HepG2 (cell line): ENCODE measurements around the gene SS18L1. TPM values are rescaled to one million over a fixed set of nuclear protein-coding genes. Genes with fewer than 3 reads are reported as not detected.

Experiments used
- ARHGAP35 ChIP-seq: sonication (generic); formaldehyde crosslinking; IDR thresholded peaks from 2 replicates; pipeline ENCODE4 v1.9.0; 2022; ENCODE audit warnings: mild to moderate bottlenecking, inconsistent platforms, moderate library complexity, missing genetic modification reagents, borderline replicate concordance
- CHD2 ChIP-seq: IDR thresholded peaks from 2 replicates; pipeline ENCODE4 v1.6.1; 2011; ENCODE audit warnings: low read depth, low read length, improper control_type of control experiment
- MED1 ChIP-seq: sonication (generic); formaldehyde crosslinking; IDR thresholded peaks from 2 replicates; pipeline ENCODE4 v1.4.0; 2020; ENCODE audit warnings: missing genetic modification reagents
- SALL1 ChIP-seq: sonication (generic); formaldehyde crosslinking; IDR thresholded peaks from 2 replicates; pipeline ENCODE4 v1.8.0; 2022; ENCODE audit warnings: mild to moderate bottlenecking, missing genetic modification reagents
- TCF12 ChIP-seq, 2 experiments: fragments of 450-650 bp in 1 of 2; sonication (generic) in 1 of 2; formaldehyde crosslinking in 1 of 2; IDR thresholded peaks; 2 replicates each; pipeline versions ENCODE4 v1.6.1 to v1.8.0; 2017 to 2022; ENCODE audit warnings: antibody characterized with exemption in 1 of 2, mild to moderate bottlenecking in 1 of 2, missing genetic modification reagents in 1 of 2, moderate library complexity in 1 of 2
- TEAD3 ChIP-seq: optimal IDR thresholded peaks from 2 replicates; pipeline ENCODE3; 2016; ENCODE audit warnings: borderline replicate concordance
- THAP11 ChIP-seq: IDR thresholded peaks from 2 replicates; pipeline ENCODE4 v1.6.1; 2016; ENCODE audit warnings: missing biosample characterization, missing genetic modification reagents
- U2AF2 ChIP-seq: fragments of 200-400 bp; formaldehyde crosslinking; IDR thresholded peaks from 2 replicates; pipeline ENCODE4 v1.6.1; 2017; ENCODE audit warnings: low read depth, mild to moderate bottlenecking, low read length
- ZNF251 ChIP-seq: sonication (generic); formaldehyde crosslinking; IDR thresholded peaks from 2 replicates; pipeline ENCODE4 v1.9.0; 2021; ENCODE audit warnings: mild to moderate bottlenecking, missing genetic modification reagents
- ZNF607 ChIP-seq: sonication (generic); formaldehyde crosslinking; IDR thresholded peaks from 2 replicates; pipeline ENCODE4 v1.5.1; 2020; ENCODE audit warnings: missing genetic modification reagents, mild to moderate bottlenecking, borderline replicate concordance
- ZNF768 ChIP-seq: sonication (generic); formaldehyde crosslinking; IDR thresholded peaks from 2 replicates; pipeline ENCODE4 v1.4.0; 2020; ENCODE audit warnings: missing genetic modification reagents
- polyA plus RNA-seq, 8 experiments: library from polyadenylated mRNA; depleted of rRNA in 3 of 8; stranded (reverse) in 7 of 8; unstranded in 1 of 8; fragments of >200 nt; fragmentation: Illumina TruSeq in 4 of 8; extraction: Trizol in 4 of 8; gene quantifications; 2 replicates each; pipeline versions ENCODE4 v1.2.1 to v1.2.3, GENCODE V29; 2011 to 2016; ENCODE audit warnings: low read depth in 4 of 8, missing spikeins in 1 of 8, mixed read lengths in 1 of 8; ENCODE audit not compliant: insufficient read depth in 1 of 8
- total RNA-seq, 5 experiments: library from RNA; depleted of rRNA; stranded (reverse); fragments of >200 nt; fragmentation: Illumina TruSeq; extraction: Trizol; gene quantifications; 2 replicates each; pipeline ENCODE4 v1.2.3, GENCODE V29; 2016; ENCODE audit warnings: low read depth in 1 of 5
- TF ChIP-seq, protein P1 (sequence below): sonication (generic); formaldehyde crosslinking; IDR thresholded peaks from 2 replicates; pipeline ENCODE4 v1.5.0; 2020; ENCODE audit warnings: mild to moderate bottlenecking, missing genetic modification reagents
- TF ChIP-seq, protein P2 (sequence below): sonication (generic); formaldehyde crosslinking; conservative IDR thresholded peaks from 2 replicates; pipeline ENCODE4 v1.4.0; 2020; ENCODE audit warnings: mild to moderate bottlenecking, missing genetic modification reagents, moderate library complexity
- TF ChIP-seq, protein P3 (sequence below): sonication (generic); formaldehyde crosslinking; IDR thresholded peaks from 2 replicates; pipeline ENCODE4 v1.5.0; 2020; ENCODE audit warnings: missing genetic modification reagents, mild to moderate bottlenecking, borderline replicate concordance
- TF ChIP-seq, protein P4 (sequence below): IDR thresholded peaks from 2 replicates; pipeline ENCODE4 v1.6.1; 2016; ENCODE audit warnings: mild to moderate bottlenecking
- TF ChIP-seq, protein P5 (sequence below): sonication (generic); formaldehyde crosslinking; IDR thresholded peaks from 2 replicates; pipeline ENCODE4 v1.4.0; 2020; ENCODE audit warnings: mild to moderate bottlenecking, missing genetic modification reagents
- TF ChIP-seq, protein P6 (sequence below): sonication (generic); formaldehyde crosslinking; IDR thresholded peaks from 2 replicates; pipeline ENCODE4 v1.4.0; 2020; ENCODE audit warnings: missing genetic modification reagents, low read depth, mild to moderate bottlenecking, borderline replicate concordance

SS18L1 gene
- total and polyA plus RNA-seq, 2 of the 13 experiments (the other 11 are each of a cell fraction or from before 2014, with no cell fraction given) = 17.8 to 27.6 TPM

DNA sequence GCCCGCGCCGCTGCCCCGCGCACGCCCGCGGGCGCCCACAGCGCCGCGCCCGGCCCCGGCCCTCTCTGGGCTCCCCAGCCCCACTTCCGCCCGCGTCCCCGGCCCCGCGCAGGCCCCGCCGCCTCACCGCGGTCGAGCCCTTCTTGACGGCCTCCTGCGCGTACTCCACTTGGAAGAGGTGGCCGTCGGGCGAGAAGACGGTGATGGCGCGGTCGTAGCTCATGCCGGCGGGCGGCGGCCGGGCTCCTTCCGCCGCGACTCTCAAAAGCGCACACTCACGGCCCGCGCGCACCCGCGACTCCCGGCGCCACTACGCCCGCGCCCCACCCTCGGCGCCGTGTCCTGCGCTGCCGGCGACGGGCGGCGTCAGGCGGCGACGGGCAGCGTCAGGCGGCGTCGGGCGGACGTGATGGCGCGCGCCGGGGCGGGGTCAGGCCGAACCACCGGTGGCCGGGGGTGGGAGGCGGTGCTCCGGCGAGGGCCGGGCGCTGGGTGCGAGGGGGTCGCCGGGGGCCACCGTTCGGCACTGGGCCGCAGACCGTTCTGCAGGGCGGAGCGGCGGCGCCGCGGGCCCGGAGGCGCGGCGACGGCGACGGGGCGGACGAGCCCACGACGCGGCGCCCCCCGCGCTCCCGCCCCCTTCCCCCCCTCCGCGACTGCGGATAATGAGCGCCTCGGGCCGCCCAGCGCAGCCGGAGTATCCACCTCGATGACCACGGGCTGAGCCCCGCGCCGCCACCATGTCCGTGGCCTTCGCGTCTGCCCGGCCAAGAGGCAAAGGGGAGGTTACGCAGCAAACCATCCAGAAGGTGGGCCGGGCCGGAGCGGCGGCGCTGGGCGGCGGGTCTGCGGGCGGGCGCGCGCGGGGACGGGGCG is at the start of gene SS18L1, which contains the start of gene PSMA7 (continued):
- TF ChIP-seq MED1 (peak; percentile 71), ZNF768 (CRISPR knock-in tag) (peak; percentile 83; the same call in 1 of the 2 replicates), ARHGAP35 (peak; percentile 81), U2AF2 (no peak), ZNF607 (peak; percentile 78; the same call in 1 of the 2 replicates), TCF12 (IDR thresholded peaks at IDR 0.05) (no peak), TCF12 (CRISPR knock-in tag; IDR thresholded peaks at IDR 0.05) (no peak), ZNF251 (CRISPR knock-in tag) (no peak), TEAD3 (CRISPR knock-in tag) (peak; percentile 51), SALL1 (CRISPR knock-in tag) (peak; percentile 79), THAP11 (CRISPR knock-in tag) (peak; percentile 83), CHD2 (peak; percentile 12; the same call in 1 of the 2 replicates)
- TF ChIP-seq, protein P1, sequence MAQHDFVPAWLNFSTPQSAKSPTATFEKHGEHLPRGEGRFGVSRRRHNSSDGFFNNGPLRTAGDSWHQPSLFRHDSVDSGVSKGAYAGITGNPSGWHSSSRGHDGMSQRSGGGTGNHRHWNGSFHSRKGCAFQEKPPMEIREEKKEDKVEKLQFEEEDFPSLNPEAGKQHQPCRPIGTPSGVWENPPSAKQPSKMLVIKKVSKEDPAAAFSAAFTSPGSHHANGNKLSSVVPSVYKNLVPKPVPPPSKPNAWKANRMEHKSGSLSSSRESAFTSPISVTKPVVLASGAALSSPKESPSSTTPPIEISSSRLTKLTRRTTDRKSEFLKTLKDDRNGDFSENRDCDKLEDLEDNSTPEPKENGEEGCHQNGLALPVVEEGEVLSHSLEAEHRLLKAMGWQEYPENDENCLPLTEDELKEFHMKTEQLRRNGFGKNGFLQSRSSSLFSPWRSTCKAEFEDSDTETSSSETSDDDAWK (CRISPR knock-in tag) = no peak
- TF ChIP-seq, protein P2, sequence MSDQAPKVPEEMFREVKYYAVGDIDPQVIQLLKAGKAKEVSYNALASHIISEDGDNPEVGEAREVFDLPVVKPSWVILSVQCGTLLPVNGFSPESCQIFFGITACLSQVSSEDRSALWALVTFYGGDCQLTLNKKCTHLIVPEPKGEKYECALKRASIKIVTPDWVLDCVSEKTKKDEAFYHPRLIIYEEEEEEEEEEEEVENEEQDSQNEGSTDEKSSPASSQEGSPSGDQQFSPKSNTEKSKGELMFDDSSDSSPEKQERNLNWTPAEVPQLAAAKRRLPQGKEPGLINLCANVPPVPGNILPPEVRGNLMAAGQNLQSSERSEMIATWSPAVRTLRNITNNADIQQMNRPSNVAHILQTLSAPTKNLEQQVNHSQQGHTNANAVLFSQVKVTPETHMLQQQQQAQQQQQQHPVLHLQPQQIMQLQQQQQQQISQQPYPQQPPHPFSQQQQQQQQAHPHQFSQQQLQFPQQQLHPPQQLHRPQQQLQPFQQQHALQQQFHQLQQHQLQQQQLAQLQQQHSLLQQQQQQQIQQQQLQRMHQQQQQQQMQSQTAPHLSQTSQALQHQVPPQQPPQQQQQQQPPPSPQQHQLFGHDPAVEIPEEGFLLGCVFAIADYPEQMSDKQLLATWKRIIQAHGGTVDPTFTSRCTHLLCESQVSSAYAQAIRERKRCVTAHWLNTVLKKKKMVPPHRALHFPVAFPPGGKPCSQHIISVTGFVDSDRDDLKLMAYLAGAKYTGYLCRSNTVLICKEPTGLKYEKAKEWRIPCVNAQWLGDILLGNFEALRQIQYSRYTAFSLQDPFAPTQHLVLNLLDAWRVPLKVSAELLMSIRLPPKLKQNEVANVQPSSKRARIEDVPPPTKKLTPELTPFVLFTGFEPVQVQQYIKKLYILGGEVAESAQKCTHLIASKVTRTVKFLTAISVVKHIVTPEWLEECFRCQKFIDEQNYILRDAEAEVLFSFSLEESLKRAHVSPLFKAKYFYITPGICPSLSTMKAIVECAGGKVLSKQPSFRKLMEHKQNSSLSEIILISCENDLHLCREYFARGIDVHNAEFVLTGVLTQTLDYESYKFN (CRISPR knock-in tag) = 0 out of 2 replicates have a peak, but pooled peaks have one; percentile 40
- TF ChIP-seq, protein P3, sequence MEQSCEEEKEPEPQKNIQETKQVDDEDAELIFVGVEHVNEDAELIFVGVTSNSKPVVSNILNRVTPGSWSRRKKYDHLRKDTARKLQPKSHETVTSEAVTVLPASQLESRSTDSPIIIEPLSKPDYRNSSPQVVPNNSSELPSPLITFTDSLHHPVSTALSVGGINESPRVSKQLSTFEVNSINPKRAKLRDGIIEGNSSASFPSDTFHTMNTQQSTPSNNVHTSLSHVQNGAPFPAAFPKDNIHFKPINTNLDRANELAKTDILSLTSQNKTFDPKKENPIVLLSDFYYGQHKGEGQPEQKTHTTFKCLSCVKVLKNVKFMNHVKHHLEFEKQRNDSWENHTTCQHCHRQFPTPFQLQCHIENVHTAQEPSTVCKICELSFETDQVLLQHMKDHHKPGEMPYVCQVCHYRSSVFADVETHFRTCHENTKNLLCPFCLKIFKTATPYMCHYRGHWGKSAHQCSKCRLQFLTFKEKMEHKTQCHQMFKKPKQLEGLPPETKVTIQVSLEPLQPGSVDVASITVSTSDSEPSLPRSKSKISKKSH (CRISPR knock-in tag) = peak; percentile 22; the same call in 1 of the 2 replicates
- TF ChIP-seq, protein P4, sequence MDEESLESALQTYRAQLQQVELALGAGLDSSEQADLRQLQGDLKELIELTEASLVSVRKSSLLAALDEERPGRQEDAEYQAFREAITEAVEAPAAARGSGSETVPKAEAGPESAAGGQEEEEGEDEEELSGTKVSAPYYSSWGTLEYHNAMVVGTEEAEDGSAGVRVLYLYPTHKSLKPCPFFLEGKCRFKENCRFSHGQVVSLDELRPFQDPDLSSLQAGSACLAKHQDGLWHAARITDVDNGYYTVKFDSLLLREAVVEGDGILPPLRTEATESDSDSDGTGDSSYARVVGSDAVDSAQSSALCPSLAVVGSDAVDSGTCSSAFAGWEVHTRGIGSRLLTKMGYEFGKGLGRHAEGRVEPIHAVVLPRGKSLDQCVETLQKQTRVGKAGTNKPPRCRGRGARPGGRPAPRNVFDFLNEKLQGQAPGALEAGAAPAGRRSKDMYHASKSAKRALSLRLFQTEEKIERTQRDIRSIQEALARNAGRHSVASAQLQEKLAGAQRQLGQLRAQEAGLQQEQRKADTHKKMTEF (CRISPR knock-in tag) = peak; percentile 58; the same call in 1 of the 2 replicates
- TF ChIP-seq, protein P5, sequence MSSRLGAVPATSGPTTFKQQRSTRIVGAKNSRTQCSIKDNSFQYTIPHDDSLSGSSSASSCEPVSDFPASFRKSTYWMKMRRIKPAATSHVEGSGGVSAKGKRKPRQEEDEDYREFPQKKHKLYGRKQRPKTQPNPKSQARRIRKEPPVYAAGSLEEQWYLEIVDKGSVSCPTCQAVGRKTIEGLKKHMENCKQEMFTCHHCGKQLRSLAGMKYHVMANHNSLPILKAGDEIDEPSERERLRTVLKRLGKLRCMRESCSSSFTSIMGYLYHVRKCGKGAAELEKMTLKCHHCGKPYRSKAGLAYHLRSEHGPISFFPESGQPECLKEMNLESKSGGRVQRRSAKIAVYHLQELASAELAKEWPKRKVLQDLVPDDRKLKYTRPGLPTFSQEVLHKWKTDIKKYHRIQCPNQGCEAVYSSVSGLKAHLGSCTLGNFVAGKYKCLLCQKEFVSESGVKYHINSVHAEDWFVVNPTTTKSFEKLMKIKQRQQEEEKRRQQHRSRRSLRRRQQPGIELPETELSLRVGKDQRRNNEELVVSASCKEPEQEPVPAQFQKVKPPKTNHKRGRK = no peak
- TF ChIP-seq, protein P6, sequence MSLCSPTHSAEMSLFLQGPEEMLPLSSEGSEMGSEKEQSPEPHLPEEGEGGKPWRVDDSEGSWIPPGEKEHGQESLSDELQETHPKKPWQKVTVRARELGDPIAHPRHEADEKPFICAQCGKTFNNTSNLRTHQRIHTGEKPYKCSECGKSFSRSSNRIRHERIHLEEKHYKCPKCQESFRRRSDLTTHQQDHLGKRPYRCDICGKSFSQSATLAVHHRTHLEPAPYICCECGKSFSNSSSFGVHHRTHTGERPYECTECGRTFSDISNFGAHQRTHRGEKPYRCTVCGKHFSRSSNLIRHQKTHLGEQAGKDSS = peak; percentile 85
